Astrocyte (in vitro differentiated cells and primary cell): Measurements from ENCODE around the gene PDE7B. TPM values are rescaled to one million over a fixed set of nuclear protein-coding genes. Genes with fewer than 3 reads are reported as not detected.
A peak's percentile ranks its signal among the peaks of the same experiment; 100 is the strongest.

Source experiments
- DNase-seq: peaks from one replicate; pipeline ENCODE4 v3.0.0-alpha.2; 2010; ENCODE audit warnings: low read depth
- FAIRE-seq: peaks from 2 replicates; lab custom pipeline; 2011; peaks lifted over from hg19 to GRCh38; lab: Jason Lieb, UNC
- H2AFZ ChIP-seq: 2 replicates; pipeline ENCODE4 v1.6.0; 2012; ENCODE audit warnings: low read depth, low read length, inconsistent platforms
- H3K27ac ChIP-seq: 2 replicates; pipeline ENCODE4 v1.5.1; 2011; ENCODE audit warnings: low read depth, low read length, inconsistent platforms
- H3K27me3 ChIP-seq: 2 replicates; pipeline ENCODE4 v1.6.0; 2011; ENCODE audit warnings: low read length, inconsistent platforms; ENCODE audit not compliant: insufficient read depth
- H3K36me3 ChIP-seq: 2 replicates; pipeline ENCODE4 v1.5.1; 2011; ENCODE audit warnings: low read length, inconsistent platforms; ENCODE audit not compliant: insufficient read depth
- H3K4me1 ChIP-seq: 2 replicates; pipeline ENCODE4 v1.5.1; 2011; ENCODE audit warnings: low read length, inconsistent platforms; ENCODE audit not compliant: insufficient read depth
- H3K4me2 ChIP-seq: 2 replicates; pipeline ENCODE4 v1.6.0; 2012; ENCODE audit warnings: low read length, inconsistent platforms
- H3K4me3 ChIP-seq: 2 replicates; pipeline ENCODE4 v1.5.1; 2011; ENCODE audit warnings: low read depth, mild to moderate bottlenecking, low read length, inconsistent platforms; ENCODE audit not compliant: insufficient read depth
- H3K79me2 ChIP-seq: 2 replicates; pipeline ENCODE4 v1.6.0; 2012; ENCODE audit warnings: mild to moderate bottlenecking, low read length, inconsistent platforms; ENCODE audit not compliant: insufficient read depth
- H3K9ac ChIP-seq: 2 replicates; pipeline ENCODE4 v1.6.0; 2012; ENCODE audit warnings: mild to moderate bottlenecking, low read length, inconsistent platforms
- H3K9me3 ChIP-seq: 2 replicates; pipeline ENCODE4 v1.5.1; 2012; ENCODE audit warnings: low read depth, mild to moderate bottlenecking, low read length, inconsistent platforms; ENCODE audit not compliant: insufficient read depth
- H4K20me1 ChIP-seq: 2 replicates; pipeline ENCODE4 v1.6.0; 2012; ENCODE audit warnings: low read length, inconsistent platforms; ENCODE audit not compliant: insufficient read depth
- H3K27ac Mint-ChIP-seq: one replicate; pipeline ENCODE4 v1.8.0; 2021; ENCODE audit warnings: mild to moderate bottlenecking, mixed read lengths; ENCODE audit not compliant: unreplicated experiment
- H3K27me3 Mint-ChIP-seq: one replicate; pipeline ENCODE4 v1.8.0; 2021; ENCODE audit warnings: low read depth, mixed read lengths; ENCODE audit not compliant: unreplicated experiment
- H3K36me3 Mint-ChIP-seq: one replicate; pipeline ENCODE4 v1.8.0; 2021; ENCODE audit warnings: low read depth, mixed read lengths; ENCODE audit not compliant: unreplicated experiment
- H3K4me1 Mint-ChIP-seq: one replicate; pipeline ENCODE4 v1.8.0; 2021; ENCODE audit warnings: low read depth, mixed read lengths; ENCODE audit not compliant: unreplicated experiment
- H3K4me3 Mint-ChIP-seq: one replicate; pipeline ENCODE4 v1.8.0; 2021; ENCODE audit warnings: mild to moderate bottlenecking, moderate library complexity, mixed read lengths; ENCODE audit not compliant: unreplicated experiment
- H3K9me3 Mint-ChIP-seq: one replicate; pipeline ENCODE4 v1.8.0; 2021; ENCODE audit warnings: mild to moderate bottlenecking, mixed read lengths; ENCODE audit not compliant: unreplicated experiment
- EZH2 ChIP-seq: IDR thresholded peaks from 2 replicates; pipeline ENCODE4 v1.6.1; 2012; ENCODE audit warnings: mild to moderate bottlenecking, low read length, inconsistent platforms; ENCODE audit not compliant: insufficient read depth
- total RNA-seq: library from RNA; stranded (reverse); gene quantifications from 2 replicates; pipeline ENCODE4 v1.2.1, GENCODE V29; 2021
- TF ChIP-seq, protein P1 (sequence below): IDR thresholded peaks from 2 replicates; pipeline ENCODE4 v1.5.1; 2011; ENCODE audit warnings: low read depth, mild to moderate bottlenecking, inconsistent platforms, low read length, moderate library complexity; ENCODE audit not compliant: insufficient read depth

The PDE7B gene
- total RNA-seq, 1 donor from 2014 or later: 0.27 TPM

DNA sequence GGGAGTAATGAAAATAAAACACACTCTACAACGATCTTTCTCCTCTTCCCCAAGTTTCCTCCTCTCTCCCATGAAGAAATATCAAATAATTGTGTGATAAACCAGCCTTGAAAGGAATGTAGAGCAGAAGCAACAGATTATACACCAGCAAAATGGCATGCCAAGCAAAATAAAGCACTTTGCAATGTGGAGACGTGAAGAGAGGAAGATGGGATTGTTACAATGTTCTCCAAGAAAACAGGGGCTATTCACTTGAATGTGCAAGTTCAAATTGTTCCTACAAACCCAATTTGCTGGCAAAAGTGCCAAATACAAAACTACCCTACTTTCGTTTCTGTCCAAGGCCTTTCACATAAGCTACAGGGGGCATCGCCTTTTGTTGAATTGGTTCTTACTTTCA is 185.1 kb downstream of the PDE7B start:
- H2AFZ ChIP-seq: no peak overlapping the region
- H3K4me1 ChIP-seq: peaks cover 21% of the 10 kb centered on the region
- H3K4me3 ChIP-seq: no peak overlapping the region
- Mint-ChIP-seq H3K4me3 (no peak overlapping the region), H3K4me1 (peaks cover 7% of the 10 kb centered on the region), H3K36me3 (no peaks in the 10 kb centered on the region), H3K27ac (no peak overlapping the region), H3K9me3 (no peaks in the 10 kb centered on the region), H3K27me3 (no peaks in the 10 kb centered on the region)
- H4K20me1 ChIP-seq: no peaks in the 10 kb centered on the region
- TF ChIP-seq, protein P1, sequence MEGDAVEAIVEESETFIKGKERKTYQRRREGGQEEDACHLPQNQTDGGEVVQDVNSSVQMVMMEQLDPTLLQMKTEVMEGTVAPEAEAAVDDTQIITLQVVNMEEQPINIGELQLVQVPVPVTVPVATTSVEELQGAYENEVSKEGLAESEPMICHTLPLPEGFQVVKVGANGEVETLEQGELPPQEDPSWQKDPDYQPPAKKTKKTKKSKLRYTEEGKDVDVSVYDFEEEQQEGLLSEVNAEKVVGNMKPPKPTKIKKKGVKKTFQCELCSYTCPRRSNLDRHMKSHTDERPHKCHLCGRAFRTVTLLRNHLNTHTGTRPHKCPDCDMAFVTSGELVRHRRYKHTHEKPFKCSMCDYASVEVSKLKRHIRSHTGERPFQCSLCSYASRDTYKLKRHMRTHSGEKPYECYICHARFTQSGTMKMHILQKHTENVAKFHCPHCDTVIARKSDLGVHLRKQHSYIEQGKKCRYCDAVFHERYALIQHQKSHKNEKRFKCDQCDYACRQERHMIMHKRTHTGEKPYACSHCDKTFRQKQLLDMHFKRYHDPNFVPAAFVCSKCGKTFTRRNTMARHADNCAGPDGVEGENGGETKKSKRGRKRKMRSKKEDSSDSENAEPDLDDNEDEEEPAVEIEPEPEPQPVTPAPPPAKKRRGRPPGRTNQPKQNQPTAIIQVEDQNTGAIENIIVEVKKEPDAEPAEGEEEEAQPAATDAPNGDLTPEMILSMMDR: no peak
- no peak for TF ChIP-seq EZH2
- no peak for FAIRE-seq
- no peak overlapping the region for H3K9ac ChIP-seq
- H3K27me3 ChIP-seq: no peaks in the 10 kb centered on the region
- H3K79me2 ChIP-seq: no peaks in the 10 kb centered on the region
- DNase-seq: no peak
- no peaks in the 10 kb centered on the region for H3K36me3 ChIP-seq
- H3K27ac ChIP-seq: no peak overlapping the region
- H3K4me2 ChIP-seq: peak overlapping the region; percentile 79
- H3K9me3 ChIP-seq: no peaks in the 10 kb centered on the region

DNA sequence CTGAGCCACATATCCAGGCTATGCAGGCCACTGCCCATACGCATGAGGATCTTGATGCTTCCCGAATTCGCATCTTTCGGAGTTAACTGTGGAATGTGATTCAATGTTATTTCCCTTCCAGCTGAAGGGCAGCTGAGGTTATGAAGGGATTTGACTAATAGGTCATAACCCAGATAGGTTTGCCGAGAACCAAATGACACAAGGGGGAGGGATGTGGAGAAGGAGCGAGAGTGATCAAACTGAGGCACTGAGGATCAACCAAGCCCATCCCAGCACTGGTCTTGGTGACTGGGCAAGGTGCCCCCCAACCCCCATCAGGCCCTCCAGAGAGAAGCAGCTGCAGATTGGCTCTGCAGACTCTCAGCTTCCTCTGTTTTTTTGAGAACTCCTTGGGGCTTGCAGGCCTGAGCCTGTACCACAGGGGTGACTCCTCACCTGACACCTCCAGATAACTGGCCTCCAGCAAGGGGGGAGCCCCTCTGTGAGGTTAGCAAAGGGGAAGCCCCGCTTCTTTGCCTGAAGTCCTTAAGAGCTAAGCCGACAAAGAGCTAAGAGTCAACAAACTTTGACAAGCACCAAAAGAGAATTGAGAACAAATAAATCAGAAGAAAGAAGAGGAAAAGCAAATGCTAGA is 185.9 kb downstream of the PDE7B start:
- H3K9me3 ChIP-seq: no peaks in the 10 kb centered on the region
- H3K79me2 ChIP-seq: no peaks in the 10 kb centered on the region
- H3K36me3 Mint-ChIP-seq: no peaks in the 10 kb centered on the region
- H3K27me3 ChIP-seq: no peaks in the 10 kb centered on the region
- peak overlapping the region; percentile 63 for H3K9ac ChIP-seq
- peak overlapping the region; percentile 79 for H3K4me2 ChIP-seq
- H2AFZ ChIP-seq: peak overlapping the region; percentile 75
- no peak for TF ChIP-seq EZH2
- TF ChIP-seq, protein P1: no peak
- no peaks in the 10 kb centered on the region for H3K27me3 Mint-ChIP-seq
- no peaks in the 10 kb centered on the region for H3K9me3 Mint-ChIP-seq
- H3K4me1 ChIP-seq: peaks cover 21% of the 10 kb centered on the region
- no peaks in the 10 kb centered on the region for H4K20me1 ChIP-seq
- no peak for DNase-seq
- H3K27ac Mint-ChIP-seq: no peak overlapping the region
- H3K4me3 ChIP-seq: no peak overlapping the region
- no peak overlapping the region for H3K4me3 Mint-ChIP-seq
- peaks cover 7% of the 10 kb centered on the region for H3K4me1 Mint-ChIP-seq
- no peak for FAIRE-seq
- H3K27ac ChIP-seq: peak overlapping the region; percentile 28
- no peaks in the 10 kb centered on the region for H3K36me3 ChIP-seq

DNA sequence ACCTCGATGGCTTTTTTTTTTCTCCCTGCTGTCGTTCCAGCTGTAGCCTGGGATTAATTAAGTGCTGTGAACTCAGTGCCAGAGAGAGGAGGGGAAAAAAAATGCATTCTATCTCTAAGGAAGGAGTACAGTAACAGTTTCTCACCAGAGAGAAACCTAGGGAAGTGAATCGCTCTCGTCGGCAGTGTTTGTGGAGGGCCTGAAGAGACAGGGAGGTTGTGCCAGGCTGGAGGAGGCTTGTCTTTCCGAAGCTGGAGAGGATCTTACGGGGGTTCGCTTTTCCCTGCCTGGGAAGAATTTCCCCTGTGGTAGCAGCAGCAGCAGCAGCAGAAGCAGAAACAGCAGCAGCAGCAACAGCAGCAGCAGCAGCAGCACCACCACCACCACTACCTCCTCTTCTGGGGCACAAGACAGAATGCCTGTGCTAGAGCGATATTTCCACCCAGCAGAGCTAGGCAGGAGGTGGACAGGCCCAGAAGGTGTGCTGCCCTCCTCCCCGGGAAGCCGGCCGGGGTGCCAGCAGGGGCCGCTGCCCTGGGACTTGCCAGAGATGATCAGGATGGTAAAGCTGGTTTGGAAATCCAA is 186.5 kb downstream of the PDE7B start:
- peaks cover 21% of the 10 kb centered on the region for H3K4me1 ChIP-seq
- H3K9me3 ChIP-seq: no peaks in the 10 kb centered on the region
- H2AFZ ChIP-seq: peak overlapping the region; percentile 75
- H3K4me2 ChIP-seq: peak overlapping the region; percentile 79
- no peaks in the 10 kb centered on the region for H4K20me1 ChIP-seq
- no peak overlapping the region for H3K27ac Mint-ChIP-seq
- H3K27ac ChIP-seq: peak overlapping the region; percentile 28
- no peaks in the 10 kb centered on the region for H3K36me3 Mint-ChIP-seq
- no peaks in the 10 kb centered on the region for H3K27me3 Mint-ChIP-seq
- H3K36me3 ChIP-seq: no peaks in the 10 kb centered on the region
- no peaks in the 10 kb centered on the region for H3K79me2 ChIP-seq
- no peak overlapping the region for H3K4me3 Mint-ChIP-seq
- no peaks in the 10 kb centered on the region for H3K9me3 Mint-ChIP-seq
- H3K4me1 Mint-ChIP-seq: peaks cover 7% of the 10 kb centered on the region
- DNase-seq: peak; percentile 56
- FAIRE-seq: no peak
- no peaks in the 10 kb centered on the region for H3K27me3 ChIP-seq
- peak overlapping the region; percentile 31 for H3K4me3 ChIP-seq
- TF ChIP-seq, protein P1: no peak
- no peak for TF ChIP-seq EZH2
- peak overlapping the region; percentile 63 for H3K9ac ChIP-seq
